GM23248 (cell line): Measurements from ENCODE around the gene APC.

ENCODE experiments used
- EZH2 ChIP-seq: fragments of 200-600 bp; sonication (generic); IDR thresholded peaks from 2 replicates; pipeline ENCODE4 v1.6.1; 2018; ENCODE audit warnings: antibody characterized with exemption, mild to moderate bottlenecking; ENCODE audit not compliant: insufficient read depth, poor library complexity, severe bottlenecking
- EZH2phosphoT487 ChIP-seq: fragments of 200-600 bp; sonication (generic); IDR thresholded peaks from 2 replicates; pipeline ENCODE4 v1.6.1; 2018; ENCODE audit warnings: antibody characterized with exemption, moderate library complexity, mild to moderate bottlenecking, low read depth; ENCODE audit not compliant: insufficient read depth

DNA sequence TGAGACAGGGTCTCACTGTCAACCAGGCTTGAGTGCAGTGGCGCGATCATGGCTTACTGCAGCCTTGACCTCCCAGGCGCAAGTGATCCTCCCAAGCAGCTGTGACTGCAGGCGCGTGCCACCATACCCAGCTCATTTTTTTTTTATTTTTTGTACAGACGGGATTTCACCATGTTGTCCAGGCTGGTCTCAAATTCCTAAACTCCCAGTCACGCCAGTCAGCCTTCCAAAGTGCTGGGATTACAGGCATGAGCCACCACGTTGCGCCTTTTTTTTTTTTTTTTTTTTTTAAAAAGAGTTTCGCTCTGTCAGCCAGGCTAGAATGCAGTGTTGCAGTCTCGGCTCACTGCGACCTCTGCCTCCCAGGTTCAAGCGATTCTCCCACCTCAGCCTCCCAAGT, 96.3 kb downstream of the APC start:
- TF ChIP-seq EZH2phosphoT487 (no peak), EZH2 (no peak)
